Astrocyte (in vitro differentiated cells and primary cell): Measurements from ENCODE around the gene FXR2. TPM values are rescaled to one million over a fixed set of nuclear protein-coding genes. Genes with fewer than 3 reads are reported as not detected.

ENCODE experiments used
- DNase-seq: peaks from one replicate; pipeline ENCODE4 v3.0.0-alpha.2; 2010; ENCODE audit warnings: low read depth
- FAIRE-seq: peaks from 2 replicates; lab custom pipeline; 2011; peaks lifted over from hg19 to GRCh38; lab: Jason Lieb, UNC
- H2AFZ ChIP-seq: 2 replicates; pipeline ENCODE4 v1.6.0; 2012; ENCODE audit warnings: low read depth, low read length, inconsistent platforms
- H3K27ac ChIP-seq: 2 replicates; pipeline ENCODE4 v1.5.1; 2011; ENCODE audit warnings: low read depth, low read length, inconsistent platforms
- H3K27me3 ChIP-seq: 2 replicates; pipeline ENCODE4 v1.6.0; 2011; ENCODE audit warnings: low read length, inconsistent platforms; ENCODE audit not compliant: insufficient read depth
- H3K36me3 ChIP-seq: 2 replicates; pipeline ENCODE4 v1.5.1; 2011; ENCODE audit warnings: low read length, inconsistent platforms; ENCODE audit not compliant: insufficient read depth
- H3K4me1 ChIP-seq: 2 replicates; pipeline ENCODE4 v1.5.1; 2011; ENCODE audit warnings: low read length, inconsistent platforms; ENCODE audit not compliant: insufficient read depth
- H3K4me2 ChIP-seq: 2 replicates; pipeline ENCODE4 v1.6.0; 2012; ENCODE audit warnings: low read length, inconsistent platforms
- H3K4me3 ChIP-seq: 2 replicates; pipeline ENCODE4 v1.5.1; 2011; ENCODE audit warnings: low read depth, mild to moderate bottlenecking, low read length, inconsistent platforms; ENCODE audit not compliant: insufficient read depth
- H3K79me2 ChIP-seq: 2 replicates; pipeline ENCODE4 v1.6.0; 2012; ENCODE audit warnings: mild to moderate bottlenecking, low read length, inconsistent platforms; ENCODE audit not compliant: insufficient read depth
- H3K9ac ChIP-seq: 2 replicates; pipeline ENCODE4 v1.6.0; 2012; ENCODE audit warnings: mild to moderate bottlenecking, low read length, inconsistent platforms
- H3K9me3 ChIP-seq: 2 replicates; pipeline ENCODE4 v1.5.1; 2012; ENCODE audit warnings: low read depth, mild to moderate bottlenecking, low read length, inconsistent platforms; ENCODE audit not compliant: insufficient read depth
- H4K20me1 ChIP-seq: 2 replicates; pipeline ENCODE4 v1.6.0; 2012; ENCODE audit warnings: low read length, inconsistent platforms; ENCODE audit not compliant: insufficient read depth
- H3K27ac Mint-ChIP-seq: one replicate; pipeline ENCODE4 v1.8.0; 2021; ENCODE audit warnings: mild to moderate bottlenecking, mixed read lengths; ENCODE audit not compliant: unreplicated experiment
- H3K27me3 Mint-ChIP-seq: one replicate; pipeline ENCODE4 v1.8.0; 2021; ENCODE audit warnings: low read depth, mixed read lengths; ENCODE audit not compliant: unreplicated experiment
- H3K36me3 Mint-ChIP-seq: one replicate; pipeline ENCODE4 v1.8.0; 2021; ENCODE audit warnings: low read depth, mixed read lengths; ENCODE audit not compliant: unreplicated experiment
- H3K4me1 Mint-ChIP-seq: one replicate; pipeline ENCODE4 v1.8.0; 2021; ENCODE audit warnings: low read depth, mixed read lengths; ENCODE audit not compliant: unreplicated experiment
- H3K4me3 Mint-ChIP-seq: one replicate; pipeline ENCODE4 v1.8.0; 2021; ENCODE audit warnings: mild to moderate bottlenecking, moderate library complexity, mixed read lengths; ENCODE audit not compliant: unreplicated experiment
- H3K9me3 Mint-ChIP-seq: one replicate; pipeline ENCODE4 v1.8.0; 2021; ENCODE audit warnings: mild to moderate bottlenecking, mixed read lengths; ENCODE audit not compliant: unreplicated experiment
- CTCF ChIP-seq: IDR thresholded peaks from 2 replicates; pipeline ENCODE4 v1.5.1; 2011; ENCODE audit warnings: low read depth, mild to moderate bottlenecking, inconsistent platforms, low read length, moderate library complexity; ENCODE audit not compliant: insufficient read depth
- EZH2 ChIP-seq: IDR thresholded peaks from 2 replicates; pipeline ENCODE4 v1.6.1; 2012; ENCODE audit warnings: mild to moderate bottlenecking, low read length, inconsistent platforms; ENCODE audit not compliant: insufficient read depth
- total RNA-seq: library from RNA; stranded (reverse); gene quantifications from 2 replicates; pipeline ENCODE4 v1.2.1, GENCODE V29; 2021

The FXR2 gene
- total RNA-seq, 1 donor from 2014 or later = 60.2 TPM

- Mint-ChIP-seq H3K27me3 (peaks cover 24% of the 10 kb centered on the region), H3K9me3 (peaks cover 3% of the 10 kb centered on the region), H3K4me3 (peak overlapping the region; percentile 16), H3K36me3 (no peaks in the 10 kb centered on the region), H3K27ac (no peak overlapping the region), H3K4me1 (no peaks in the 10 kb centered on the region)
- FAIRE-seq (no peak), DNase-seq (no peak)
- Histone ChIP-seq H3K9me3 (no peaks in the 10 kb centered on the region), H3K9ac (no peak overlapping the region), H3K27me3 (no peaks in the 10 kb centered on the region), H3K4me2 (no peak overlapping the region), H2AFZ (no peak overlapping the region), H3K4me3 (no peak overlapping the region), H3K36me3 (no peaks in the 10 kb centered on the region), H3K4me1 (peaks cover 11% of the 10 kb centered on the region), H4K20me1 (no peaks in the 10 kb centered on the region), H3K79me2 (no peaks in the 10 kb centered on the region), H3K27ac (no peak overlapping the region)
- TF ChIP-seq EZH2 = no peak
- TF ChIP-seq CTCF = no peak
Observed at GRCh38 chr17:7551396-7551795, 63.3 kb downstream of the FXR2 start.

DNA sequence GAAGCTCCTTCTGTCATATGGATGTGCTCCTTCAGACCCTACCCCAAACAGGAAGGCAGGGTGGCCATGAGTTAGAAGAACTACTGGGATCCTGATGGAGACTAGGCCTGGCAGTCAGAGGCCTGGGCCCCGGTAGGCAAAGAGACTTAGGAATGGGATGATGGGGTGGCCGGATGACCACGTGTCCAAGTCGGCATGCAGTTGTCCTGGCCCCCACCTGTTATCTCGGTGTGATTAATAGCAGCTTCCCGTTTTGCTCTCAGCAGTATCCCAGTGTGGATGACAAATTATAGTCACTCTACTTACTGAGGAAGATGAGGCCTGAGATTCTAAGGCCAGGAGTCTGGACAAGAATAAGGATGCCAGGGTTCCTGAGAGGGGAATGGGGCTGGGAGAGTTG, 64.4 kb downstream of the FXR2 start:
- no peaks in the 10 kb centered on the region for H3K79me2 ChIP-seq
- no peak overlapping the region for H3K4me2 ChIP-seq
- no peak for DNase-seq
- no peaks in the 10 kb centered on the region for H3K36me3 ChIP-seq
- no peaks in the 10 kb centered on the region for H4K20me1 ChIP-seq
- H3K27me3 Mint-ChIP-seq = peaks cover 24% of the 10 kb centered on the region
- H3K36me3 Mint-ChIP-seq = no peaks in the 10 kb centered on the region
- no peak overlapping the region for H3K9ac ChIP-seq
- H3K27ac ChIP-seq = no peak overlapping the region
- TF ChIP-seq EZH2 = no peak
- no peak for TF ChIP-seq CTCF
- H2AFZ ChIP-seq = no peak overlapping the region
- peaks cover 3% of the 10 kb centered on the region for H3K9me3 Mint-ChIP-seq
- no peaks in the 10 kb centered on the region for H3K4me1 Mint-ChIP-seq
- no peak overlapping the region for H3K4me3 ChIP-seq
- no peaks in the 10 kb centered on the region for H3K27me3 ChIP-seq
- no peak overlapping the region for H3K27ac Mint-ChIP-seq
- FAIRE-seq = no peak
- H3K4me1 ChIP-seq = peaks cover 11% of the 10 kb centered on the region
- peak overlapping the region; percentile 21 for H3K4me3 Mint-ChIP-seq
- no peaks in the 10 kb centered on the region for H3K9me3 ChIP-seq

GRCh38 chr17:7549401-7550055, 65.2 kb downstream of the FXR2 start:
- no peak for FAIRE-seq
- no peak for TF ChIP-seq CTCF
- no peak for TF ChIP-seq EZH2
- Histone ChIP-seq H2AFZ (peak overlapping the region; percentile 94), H3K79me2 (no peaks in the 10 kb centered on the region), H3K36me3 (no peaks in the 10 kb centered on the region), H3K27ac (no peak overlapping the region), H3K9ac (peak overlapping the region; percentile 69), H3K4me2 (peak overlapping the region; percentile 95), H4K20me1 (no peaks in the 10 kb centered on the region), H3K27me3 (no peaks in the 10 kb centered on the region), H3K4me1 (peaks cover 11% of the 10 kb centered on the region), H3K4me3 (peak overlapping the region; percentile 74), H3K9me3 (no peaks in the 10 kb centered on the region)
- no peak for DNase-seq
- H3K36me3 Mint-ChIP-seq = no peaks in the 10 kb centered on the region
- H3K27me3 Mint-ChIP-seq = peaks cover 24% of the 10 kb centered on the region
- no peaks in the 10 kb centered on the region for H3K4me1 Mint-ChIP-seq
- peak overlapping the region; percentile 27 for H3K27ac Mint-ChIP-seq
- H3K9me3 Mint-ChIP-seq = peaks cover 3% of the 10 kb centered on the region
- H3K4me3 Mint-ChIP-seq = peak overlapping the region; percentile 76
